Measurements from ENCODE around the gene MRPL53. TPM values are rescaled to one million over a fixed set of nuclear protein-coding genes. Genes with fewer than 3 reads are reported as not detected.

Gene MRPL53
- total and polyA plus RNA-seq, 2 of the 13 experiments (the other 11 are each of a cell fraction or from before 2014, with no cell fraction given) = 34.3 to 51.9 TPM

DNA sequence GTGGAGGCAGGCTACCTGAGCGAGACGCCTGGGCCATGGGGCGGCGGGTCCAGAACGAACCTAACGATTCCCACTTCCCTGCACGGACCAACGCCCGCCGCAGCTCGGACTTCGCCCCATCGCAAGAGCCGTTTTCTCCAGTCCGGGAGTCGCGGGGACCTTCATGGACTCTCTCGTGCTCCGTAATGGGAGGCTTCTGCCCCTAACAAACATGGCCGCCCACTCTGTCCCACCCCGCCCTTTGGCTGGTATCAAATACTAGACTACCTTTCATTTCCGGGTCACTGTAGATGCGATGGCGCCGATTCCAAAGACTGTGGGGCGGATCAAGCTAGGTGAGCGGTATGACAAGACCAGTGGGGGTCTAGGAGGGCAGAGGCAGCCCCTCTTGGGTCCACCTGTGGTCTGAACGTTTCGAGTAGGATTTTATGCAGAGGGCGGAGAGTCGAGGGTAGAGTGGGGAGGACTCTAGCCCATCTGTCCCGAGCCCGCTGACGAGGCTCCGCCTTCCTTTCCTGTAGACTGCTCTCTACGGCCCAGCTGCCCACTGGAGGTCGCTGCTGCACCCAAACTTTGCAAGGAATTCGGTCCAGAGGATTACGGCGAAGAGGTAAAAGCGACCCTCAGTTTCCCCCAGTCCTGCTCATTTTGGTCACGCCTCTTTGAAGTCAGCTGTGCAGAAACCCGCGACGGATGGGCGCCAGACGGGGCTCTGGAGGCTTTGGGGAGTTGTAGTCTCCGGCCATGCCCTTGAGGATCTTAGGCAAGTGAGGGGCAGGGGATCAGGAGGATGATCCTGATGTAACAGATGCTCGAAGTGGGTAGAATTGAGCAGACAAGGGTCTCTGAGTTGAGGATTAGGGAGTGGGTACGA lies 10.6 kb upstream of the MRPL53 start, which contains the start of the genes CCDC142 and TTC31 (continued):
- TF ChIP-seq ARNT2 (CRISPR knock-in tag; IDR thresholded peaks at IDR 0.05; ENCODE audit: low read depth) (peak; percentile 51; the same call in 1 of the 2 replicates), REXO4 (CRISPR knock-in tag; IDR thresholded peaks at IDR 0.05; ENCODE audit: borderline replicate concordance) (no peak; the same call in none of the 2 replicates), ZNF160 (CRISPR knock-in tag; IDR thresholded peaks at IDR 0.05) (0 out of 2 replicates have a peak, but pooled peaks have one; percentile 2), ZKSCAN1 (IDR thresholded peaks at IDR 0.05; ENCODE audit: low read length) (peak; percentile 19; the same call in 1 of the 2 replicates), ZNF615 (CRISPR knock-in tag; IDR thresholded peaks at IDR 0.05; ENCODE audit: borderline replicate concordance) (no peak), RNF2 (conservative IDR thresholded peaks at IDR 0.05; ENCODE audit: low read depth) (no peak), NFRKB (IDR thresholded peaks at IDR 0.05) (peak; percentile 59; the same call in 1 of the 2 replicates), SOX5 (CRISPR knock-in tag; IDR thresholded peaks at IDR 0.05; ENCODE audit: borderline replicate concordance) (peak; percentile 38; the same call in 1 of the 2 replicates), HNRNPH1 (optimal IDR thresholded peaks at IDR 0.05; ENCODE audit: low read depth, low read length) (peak; percentile 18), RBFOX2 (IDR thresholded peaks at IDR 0.05; ENCODE audit: low read depth, low read length) (no peak), HNRNPLL (IDR thresholded peaks at IDR 0.05; ENCODE audit: low read depth, low read length, poor library complexity, severe bottlenecking) (peak; percentile 71), RFXAP (CRISPR knock-in tag; IDR thresholded peaks at IDR 0.05; ENCODE audit: borderline replicate concordance) (peak; percentile 77; the same call in 1 of the 2 replicates), MBNL3 (CRISPR knock-in tag; conservative IDR thresholded peaks at IDR 0.05) (no peak), ZNF614 (CRISPR knock-in tag; IDR thresholded peaks at IDR 0.05; ENCODE audit: borderline replicate concordance) (no peak; the same call in 1 of the 2 replicates), ZNF660 (CRISPR knock-in tag; IDR thresholded peaks at IDR 0.05; ENCODE audit: borderline replicate concordance, low read depth) (0 out of 2 replicates have a peak, but pooled peaks have one; percentile 44), MYNN (CRISPR knock-in tag; IDR thresholded peaks at IDR 0.05; ENCODE audit: low read depth) (no peak), NR2F1 (CRISPR knock-in tag; IDR thresholded peaks at IDR 0.05) (no peak), HES4 (CRISPR knock-in tag; IDR thresholded peaks at IDR 0.05; ENCODE audit: borderline replicate concordance) (no peak), ZNF879 (CRISPR knock-in tag; IDR thresholded peaks at IDR 0.05) (no peak), KAT8 (CRISPR knock-in tag; IDR thresholded peaks at IDR 0.05) (peak; percentile 98)
- TF ChIP-seq, protein P1, sequence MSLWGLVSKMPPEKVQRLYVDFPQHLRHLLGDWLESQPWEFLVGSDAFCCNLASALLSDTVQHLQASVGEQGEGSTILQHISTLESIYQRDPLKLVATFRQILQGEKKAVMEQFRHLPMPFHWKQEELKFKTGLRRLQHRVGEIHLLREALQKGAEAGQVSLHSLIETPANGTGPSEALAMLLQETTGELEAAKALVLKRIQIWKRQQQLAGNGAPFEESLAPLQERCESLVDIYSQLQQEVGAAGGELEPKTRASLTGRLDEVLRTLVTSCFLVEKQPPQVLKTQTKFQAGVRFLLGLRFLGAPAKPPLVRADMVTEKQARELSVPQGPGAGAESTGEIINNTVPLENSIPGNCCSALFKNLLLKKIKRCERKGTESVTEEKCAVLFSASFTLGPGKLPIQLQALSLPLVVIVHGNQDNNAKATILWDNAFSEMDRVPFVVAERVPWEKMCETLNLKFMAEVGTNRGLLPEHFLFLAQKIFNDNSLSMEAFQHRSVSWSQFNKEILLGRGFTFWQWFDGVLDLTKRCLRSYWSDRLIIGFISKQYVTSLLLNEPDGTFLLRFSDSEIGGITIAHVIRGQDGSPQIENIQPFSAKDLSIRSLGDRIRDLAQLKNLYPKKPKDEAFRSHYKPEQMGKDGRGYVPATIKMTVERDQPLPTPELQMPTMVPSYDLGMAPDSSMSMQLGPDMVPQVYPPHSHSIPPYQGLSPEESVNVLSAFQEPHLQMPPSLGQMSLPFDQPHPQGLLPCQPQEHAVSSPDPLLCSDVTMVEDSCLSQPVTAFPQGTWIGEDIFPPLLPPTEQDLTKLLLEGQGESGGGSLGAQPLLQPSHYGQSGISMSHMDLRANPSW (CRISPR knock-in tag; IDR thresholded peaks at IDR 0.05; ENCODE audit: borderline replicate concordance) = peak; percentile 97
- TF ChIP-seq, protein P2, sequence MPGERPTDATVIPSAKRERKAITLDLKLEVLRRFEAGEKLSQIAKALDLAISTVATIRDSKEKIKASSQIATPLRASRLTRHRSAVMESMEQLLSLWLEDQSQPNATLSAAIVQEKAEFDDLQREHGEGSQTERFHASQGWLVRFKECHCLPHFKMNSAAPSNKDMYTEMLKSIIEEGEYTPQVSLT (CRISPR knock-in tag; IDR thresholded peaks at IDR 0.05; ENCODE audit: borderline replicate concordance, low read depth) = peak; percentile 96
- TF ChIP-seq, protein P3, sequence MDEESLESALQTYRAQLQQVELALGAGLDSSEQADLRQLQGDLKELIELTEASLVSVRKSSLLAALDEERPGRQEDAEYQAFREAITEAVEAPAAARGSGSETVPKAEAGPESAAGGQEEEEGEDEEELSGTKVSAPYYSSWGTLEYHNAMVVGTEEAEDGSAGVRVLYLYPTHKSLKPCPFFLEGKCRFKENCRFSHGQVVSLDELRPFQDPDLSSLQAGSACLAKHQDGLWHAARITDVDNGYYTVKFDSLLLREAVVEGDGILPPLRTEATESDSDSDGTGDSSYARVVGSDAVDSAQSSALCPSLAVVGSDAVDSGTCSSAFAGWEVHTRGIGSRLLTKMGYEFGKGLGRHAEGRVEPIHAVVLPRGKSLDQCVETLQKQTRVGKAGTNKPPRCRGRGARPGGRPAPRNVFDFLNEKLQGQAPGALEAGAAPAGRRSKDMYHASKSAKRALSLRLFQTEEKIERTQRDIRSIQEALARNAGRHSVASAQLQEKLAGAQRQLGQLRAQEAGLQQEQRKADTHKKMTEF (CRISPR knock-in tag; IDR thresholded peaks at IDR 0.05) = peak; percentile 91
- TF ChIP-seq, protein P4, sequence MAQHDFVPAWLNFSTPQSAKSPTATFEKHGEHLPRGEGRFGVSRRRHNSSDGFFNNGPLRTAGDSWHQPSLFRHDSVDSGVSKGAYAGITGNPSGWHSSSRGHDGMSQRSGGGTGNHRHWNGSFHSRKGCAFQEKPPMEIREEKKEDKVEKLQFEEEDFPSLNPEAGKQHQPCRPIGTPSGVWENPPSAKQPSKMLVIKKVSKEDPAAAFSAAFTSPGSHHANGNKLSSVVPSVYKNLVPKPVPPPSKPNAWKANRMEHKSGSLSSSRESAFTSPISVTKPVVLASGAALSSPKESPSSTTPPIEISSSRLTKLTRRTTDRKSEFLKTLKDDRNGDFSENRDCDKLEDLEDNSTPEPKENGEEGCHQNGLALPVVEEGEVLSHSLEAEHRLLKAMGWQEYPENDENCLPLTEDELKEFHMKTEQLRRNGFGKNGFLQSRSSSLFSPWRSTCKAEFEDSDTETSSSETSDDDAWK (CRISPR knock-in tag; IDR thresholded peaks at IDR 0.05) = no peak

Data from HepG2 (cell line).